Measurements from ENCODE around the gene IFI6.
"Not testable (repeated sequence)": the region's sequence is repeated elsewhere in the genome, so short reads cannot be mapped to it uniquely, and the experiment has no call there.

Gene IFI6

DNA sequence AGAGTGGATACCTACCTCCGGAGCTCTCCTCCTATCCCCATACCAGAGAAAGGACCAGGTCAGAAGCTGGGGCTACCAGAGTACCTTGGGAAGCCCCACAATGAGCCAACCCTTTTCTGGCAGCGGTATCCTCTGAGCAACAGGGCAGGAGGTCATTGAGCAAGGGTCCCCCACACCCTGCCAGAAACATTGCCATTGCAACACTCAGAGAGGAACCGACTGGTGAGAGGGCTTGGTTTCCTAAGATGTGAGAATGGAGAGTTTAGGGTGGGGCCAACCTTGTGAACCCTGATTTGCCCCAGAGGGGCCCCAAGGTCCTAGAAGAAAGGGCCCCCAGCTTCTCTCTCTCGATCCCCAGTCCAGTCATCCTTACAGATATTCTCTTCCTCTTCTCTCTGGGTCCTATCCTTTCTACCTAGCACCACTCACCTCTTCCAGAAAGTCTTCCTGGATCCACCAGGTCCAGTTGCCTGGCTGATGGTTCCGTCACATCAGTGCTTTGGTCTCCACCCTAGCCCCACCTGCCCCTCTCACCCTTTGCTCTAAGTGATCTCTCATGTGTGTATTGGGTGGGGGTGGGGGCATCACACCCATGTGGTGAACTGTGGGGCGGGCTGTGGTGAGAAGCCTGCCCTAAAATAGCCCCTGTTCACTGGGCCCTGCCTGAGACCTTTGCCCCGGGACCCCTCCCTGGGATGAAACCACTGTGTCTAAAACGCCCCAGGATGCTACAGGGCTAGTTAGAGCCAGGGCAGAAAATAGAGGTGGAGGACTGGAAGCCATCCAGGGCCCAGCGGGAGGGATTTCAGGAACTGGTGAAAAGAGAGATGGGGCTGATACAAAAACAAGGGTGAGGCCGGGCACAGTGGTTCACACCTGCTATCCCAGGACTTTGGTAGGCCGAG lies 45.7 kb downstream of the IFI6 start:
- no peak for DNase-seq

DNA sequence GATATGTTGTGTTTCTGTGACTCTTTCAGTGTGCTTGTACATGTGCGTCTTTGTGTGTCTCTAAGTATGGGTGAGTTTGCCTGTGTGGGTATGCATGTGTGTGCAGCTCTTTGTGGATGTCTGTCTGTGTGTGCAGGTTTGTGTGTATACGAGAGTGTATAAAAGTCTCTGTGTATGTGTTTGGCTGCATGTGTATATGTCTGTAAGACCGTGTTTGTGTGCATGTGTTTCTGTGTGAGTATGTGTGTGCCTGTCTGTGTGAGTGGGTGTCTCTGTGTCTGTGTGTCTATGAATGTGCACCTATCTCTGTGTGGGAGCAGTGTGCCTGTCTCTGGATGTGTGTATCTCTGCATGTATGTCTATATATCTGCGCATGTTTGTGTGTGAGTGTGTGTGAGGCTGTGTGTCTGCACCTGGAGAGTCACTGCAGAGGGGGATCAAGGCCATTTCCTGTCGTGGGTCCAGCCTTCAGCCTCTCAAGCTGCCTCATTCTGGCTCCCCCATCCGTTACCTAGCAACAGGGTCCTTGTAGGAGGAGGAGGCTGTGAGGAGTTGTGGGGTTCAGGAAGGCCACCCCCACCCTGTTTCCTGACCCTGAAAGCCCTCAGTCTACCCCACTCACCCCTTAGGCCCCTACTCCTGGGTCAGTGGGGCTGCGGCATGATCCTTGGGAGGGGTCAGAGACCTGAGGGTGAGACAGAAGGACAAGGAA lies 47.4 kb downstream of the IFI6 start:
- DNase-seq = no peak

DNA sequence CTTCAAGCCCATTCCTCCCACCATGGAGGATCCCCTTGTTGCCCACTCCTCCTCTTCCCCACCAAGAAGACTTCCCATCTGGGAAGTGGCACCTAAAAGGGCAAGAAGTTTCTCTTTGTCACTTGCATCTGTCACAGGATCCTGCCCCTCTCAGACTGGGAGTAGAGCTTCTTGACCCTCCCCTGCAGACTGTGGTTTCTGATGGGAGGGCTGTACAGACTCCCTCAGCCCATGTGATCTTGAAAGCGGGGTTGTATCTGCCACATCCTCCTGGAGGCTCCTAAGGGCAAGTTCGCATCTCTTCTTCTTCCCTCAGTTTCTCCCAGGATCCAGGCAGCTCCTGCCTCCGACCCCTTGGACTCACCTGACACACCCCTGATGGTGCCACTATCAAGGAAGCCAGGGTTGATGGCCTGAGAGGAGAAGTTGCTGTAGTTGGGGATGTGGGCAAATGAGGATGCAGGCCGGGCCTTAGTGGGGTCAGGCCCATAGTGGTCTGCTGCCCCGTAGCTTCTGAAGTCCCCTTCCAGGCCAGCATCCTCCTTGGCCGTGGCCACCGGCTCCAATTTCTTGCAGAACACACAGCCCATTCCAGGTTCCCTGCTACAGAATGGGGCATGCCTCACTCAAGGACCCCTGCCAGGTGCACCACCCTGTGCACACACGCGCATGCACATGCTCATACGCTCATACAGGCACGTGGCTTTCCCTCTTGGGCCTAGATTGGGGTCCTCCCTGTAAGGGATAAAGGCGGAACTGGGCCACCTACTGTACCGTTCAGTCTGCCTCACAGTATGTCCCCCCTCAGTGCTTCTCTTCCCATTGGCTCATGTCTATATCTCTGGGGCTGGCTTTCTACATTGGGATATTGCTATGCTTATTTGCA lies 48.4 kb downstream of the IFI6 start:
- DNase-seq = no peak

DNA sequence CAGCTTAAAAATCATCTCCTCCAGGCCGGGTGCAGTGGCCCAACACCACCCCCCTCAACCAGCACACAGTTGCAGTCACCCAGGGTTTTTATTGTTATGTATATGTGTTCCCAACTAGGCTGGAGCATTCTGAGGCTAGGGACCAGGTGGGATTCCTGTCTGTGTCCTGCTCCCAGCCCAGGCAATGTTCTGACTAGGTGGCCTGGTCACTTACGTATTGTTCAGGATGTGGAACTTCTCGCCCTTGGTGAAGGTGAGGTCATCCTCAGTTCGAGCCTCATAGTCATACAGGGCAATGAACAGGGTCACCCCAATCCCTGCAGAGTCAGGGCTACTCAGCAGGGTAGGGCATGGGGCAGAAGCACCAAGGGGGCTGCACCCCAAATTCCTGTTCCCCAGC lies 49.2 kb downstream of the IFI6 start:
- DNase-seq = no peak

DNA sequence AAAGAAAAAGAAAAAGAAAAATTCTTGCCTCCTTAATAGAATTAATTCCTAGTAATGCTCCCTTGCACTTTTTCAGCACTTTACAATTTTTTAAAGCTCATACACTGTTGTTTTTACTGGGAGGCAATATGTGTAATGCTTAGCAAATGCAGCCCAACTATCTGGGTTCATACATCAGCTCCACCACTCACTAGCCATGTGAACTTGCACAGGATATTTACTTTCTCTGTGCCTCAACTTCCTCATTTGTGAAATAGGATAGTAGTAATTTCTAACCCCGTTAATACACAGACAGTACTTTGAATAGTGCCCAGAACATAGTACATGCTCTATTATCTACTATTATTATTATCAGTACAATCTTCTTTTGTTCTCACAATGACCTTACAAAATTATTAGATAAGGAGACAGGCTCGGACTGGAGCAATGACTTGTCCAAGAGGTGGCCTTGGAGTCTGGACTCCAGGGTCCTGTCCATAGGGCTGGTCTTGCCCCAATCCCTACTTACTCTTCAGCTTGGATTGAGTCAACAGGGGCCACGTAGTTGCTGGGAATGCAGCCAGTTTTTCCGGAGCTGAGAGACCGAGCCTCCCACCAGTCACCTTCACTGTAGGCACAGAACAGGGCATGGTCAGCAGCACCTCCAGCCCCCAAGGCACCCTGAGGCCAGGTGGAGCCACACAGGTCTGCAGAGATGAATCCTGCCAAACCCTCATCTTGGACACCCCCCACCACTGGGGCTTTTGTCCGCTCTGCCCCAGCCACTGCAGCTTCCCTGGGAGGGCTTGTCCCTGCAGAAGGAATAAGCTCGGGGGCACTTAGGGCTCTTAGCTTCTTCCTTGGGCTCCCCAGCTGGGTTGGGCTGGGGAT lies 50.7 kb downstream of the IFI6 start:
- DNase-seq = no peak

DNA sequence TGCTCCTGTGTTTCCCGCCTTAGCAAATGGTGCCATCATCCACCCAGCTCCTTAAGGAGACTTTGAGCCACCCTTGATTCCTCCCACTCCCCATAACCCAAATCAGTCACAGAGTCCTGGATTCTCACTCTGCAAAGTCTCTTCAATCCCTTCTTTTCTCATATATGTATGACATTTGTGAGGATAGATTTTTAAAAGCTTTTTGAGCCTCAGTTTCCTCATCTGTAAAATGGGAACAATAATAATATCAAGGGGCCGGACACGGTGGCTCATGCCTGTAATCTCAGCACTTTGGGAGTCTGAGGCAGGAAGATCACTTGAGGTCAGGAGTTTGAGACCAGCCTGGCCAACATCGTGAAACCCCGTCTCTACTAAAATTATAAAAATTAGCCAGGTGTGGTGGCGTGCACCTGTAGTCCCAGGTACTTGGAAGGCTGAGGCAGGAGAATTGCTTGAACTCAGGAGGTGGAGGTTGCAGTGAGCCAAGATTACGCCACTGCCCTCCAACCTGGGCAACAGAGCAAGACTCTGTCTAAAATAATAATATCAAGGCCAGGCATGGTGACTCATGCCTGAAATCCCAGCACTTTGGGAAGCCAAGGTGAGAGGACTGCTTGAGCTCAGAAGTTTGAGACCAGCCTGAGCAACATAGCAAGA lies 52.1 kb downstream of the IFI6 start:
- DNase-seq = not testable (repeated sequence)

DNA sequence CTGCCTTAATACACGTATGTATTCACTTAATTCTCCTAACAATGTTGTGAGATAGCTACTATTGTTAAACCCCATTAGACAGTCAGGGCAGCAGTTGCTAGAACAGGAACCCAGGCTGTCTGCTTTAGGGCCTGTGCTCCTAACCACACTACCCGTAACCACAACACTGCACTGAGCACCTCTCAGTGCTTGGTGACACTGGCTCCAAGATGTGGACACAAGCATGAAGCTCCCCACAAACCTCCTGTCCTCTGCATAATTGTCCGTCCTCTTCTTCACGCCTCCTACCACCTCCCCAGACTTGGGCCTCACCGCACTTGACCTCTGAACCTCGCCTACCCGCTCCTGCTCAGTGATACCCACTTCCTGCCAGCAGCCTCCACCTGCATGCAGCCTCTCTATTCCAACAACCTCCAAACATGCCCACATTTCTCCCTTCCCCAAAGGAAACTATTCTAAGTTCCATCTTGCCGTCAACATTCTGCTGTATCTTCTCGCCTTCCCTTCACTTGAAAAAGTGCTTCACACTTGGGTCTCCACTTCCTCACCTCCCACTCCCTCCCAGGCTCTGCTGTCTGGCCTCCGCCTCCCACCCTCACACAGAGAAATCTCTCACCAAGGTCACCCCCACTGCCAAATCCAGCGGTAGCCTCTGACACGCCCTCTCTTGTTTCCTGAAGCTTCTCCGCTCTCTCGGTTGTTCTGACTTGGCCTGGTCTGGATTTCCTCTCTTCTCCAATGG lies 53.5 kb downstream of the IFI6 start:
- no peak for DNase-seq

DNA sequence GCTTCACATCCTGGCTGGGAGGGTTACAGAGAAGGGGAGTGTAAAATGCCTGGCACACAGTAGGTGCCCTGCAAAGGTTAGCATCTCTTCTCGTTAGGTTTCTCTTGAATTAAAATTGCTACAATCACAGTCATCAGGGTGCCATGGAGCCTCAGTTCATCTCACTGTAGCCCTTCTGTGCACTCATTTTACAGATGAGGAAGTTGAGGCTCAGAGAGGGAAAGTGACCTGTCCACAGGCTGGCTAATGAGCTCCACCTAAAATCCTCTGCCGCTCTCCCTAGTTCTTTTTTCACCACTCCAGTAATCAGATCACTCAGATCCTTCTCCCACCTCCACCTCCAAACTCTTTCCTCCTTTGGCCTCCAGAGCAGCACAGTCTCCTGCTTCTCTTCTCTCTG lies 54.6 kb downstream of the IFI6 start:
- DNase-seq = no peak

DNA sequence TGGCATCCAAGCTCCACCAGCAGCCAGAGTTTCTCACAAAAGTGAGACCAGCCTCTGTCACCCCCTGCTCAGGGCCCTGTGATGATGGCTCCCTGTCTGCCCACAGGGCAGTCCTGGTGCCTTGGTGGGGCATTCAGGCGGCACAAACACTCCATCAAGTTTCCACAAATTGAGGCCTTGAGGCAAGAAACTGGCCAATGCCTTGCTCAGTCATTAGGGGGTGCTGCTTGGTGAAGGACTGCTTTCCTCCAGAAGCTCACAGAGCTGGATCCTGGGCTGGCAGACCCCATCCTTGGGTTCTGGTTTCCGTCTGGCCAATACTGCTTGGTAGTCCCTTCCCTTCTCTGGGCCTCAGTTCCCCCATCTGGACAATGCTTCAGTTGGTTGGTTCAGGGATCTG lies 55.6 kb downstream of the IFI6 start:
- DNase-seq = no peak

Data from activated effector memory CD4-positive, alpha-beta T cell treated with anti-CD3 and anti-CD28 coated beads, Interleukin-2, amount 50 U/mL, for 16 hours (primary cell).